GM15510 (cell line): ENCODE results near the gene DCDC1.

Experiments
- POLR2A ChIP-seq: IDR thresholded peaks from 3 replicates; pipeline ENCODE4 v1.6.1; 2011; ENCODE audit warnings: borderline replicate concordance; ENCODE audit not compliant: insufficient read length; ENCODE audit errors: extremely low read depth

The DCDC1 gene

GRCh38 chr11:31030138-31030792 lies 339.3 kb downstream of the DCDC1 start:
- TF ChIP-seq POLR2A, result no peak

GRCh38 chr11:31026315-31026714 lies 343.2 kb downstream of the DCDC1 start:
- no peak for TF ChIP-seq POLR2A

- no peak for TF ChIP-seq POLR2A
These were observed 347.5 kb downstream of the DCDC1 start for GRCh38 chr11:31022080-31022479.

GRCh38 chr11:31019786-31020185 lies 349.8 kb downstream of the DCDC1 start:
- TF ChIP-seq POLR2A, result no peak

- TF ChIP-seq POLR2A, result no peak
These were observed 364.3 kb downstream of the DCDC1 start for GRCh38 chr11:31005202-31005601.

GRCh38 chr11:31001427-31001826 lies 368.1 kb downstream of the DCDC1 start:
- no peak for TF ChIP-seq POLR2A

- no peak for TF ChIP-seq POLR2A
These were observed 369.2 kb downstream of the DCDC1 start for GRCh38 chr11:31000381-31000780.

GRCh38 chr11:30992513-30992849 lies 377.1 kb downstream of the DCDC1 start:
- TF ChIP-seq POLR2A, result no peak

- no peak for TF ChIP-seq POLR2A
These were observed 377.6 kb downstream of the DCDC1 start for GRCh38 chr11:30991802-30992512.

- no peak for TF ChIP-seq POLR2A
These were observed 378.2 kb downstream of the DCDC1 start for GRCh38 chr11:30991376-30991775.

- TF ChIP-seq POLR2A, result no peak
These were observed 378.8 kb downstream of the DCDC1 start for GRCh38 chr11:30990625-30991296.

- no peak for TF ChIP-seq POLR2A
These were observed 381.7 kb downstream of the DCDC1 start for GRCh38 chr11:30987819-30988218.

- TF ChIP-seq POLR2A, result no peak
These were observed 384.0 kb downstream of the DCDC1 start for GRCh38 chr11:30985536-30985935.

GRCh38 chr11:30984827-30985226 lies 384.7 kb downstream of the DCDC1 start:
- TF ChIP-seq POLR2A, result no peak

GRCh38 chr11:30984442-30984816 lies 385.1 kb downstream of the DCDC1 start:
- no peak for TF ChIP-seq POLR2A
